ENCODE data around the gene NINJ2. TPM values are rescaled to one million over a fixed set of nuclear protein-coding genes. Genes with fewer than 3 reads are reported as not detected.

The NINJ2 gene
- total RNA-seq, 1 donor from 2014 or later = not detected

GRCh38 chr12:530308-530707 is 132.9 kb downstream of the NINJ2 start:
- H3K4me3 ChIP-seq (ENCODE audit: low read depth, low read length) = no peak overlapping the region
- no peaks in the 10 kb centered on the region for H3K36me3 ChIP-seq (ENCODE audit: control insufficient read depth, insufficient read depth, low read length)
- DNase-seq (ENCODE audit: low read depth) = peak; percentile 50
- no peaks in the 10 kb centered on the region for H3K27me3 ChIP-seq (ENCODE audit: control insufficient read depth, insufficient read depth, low read length)
- TF ChIP-seq CTCF (IDR thresholded peaks at IDR 0.05; ENCODE audit: insufficient read depth, low read length, poor library complexity, severe bottlenecking) = no peak

- no peaks in the 10 kb centered on the region for H3K36me3 ChIP-seq (ENCODE audit: control insufficient read depth, insufficient read depth, low read length)
- H3K4me3 ChIP-seq (ENCODE audit: low read depth, low read length) = no peak overlapping the region
- no peaks in the 10 kb centered on the region for H3K27me3 ChIP-seq (ENCODE audit: control insufficient read depth, insufficient read depth, low read length)
- DNase-seq (ENCODE audit: low read depth) = no peak
- TF ChIP-seq CTCF (IDR thresholded peaks at IDR 0.05; ENCODE audit: insufficient read depth, low read length, poor library complexity, severe bottlenecking) = no peak
Observed at GRCh38 chr12:527729-528128, 135.5 kb downstream of the NINJ2 start.

GRCh38 chr12:527241-527640 is 136.0 kb downstream of the NINJ2 start:
- H3K27me3 ChIP-seq (ENCODE audit: control insufficient read depth, insufficient read depth, low read length) = no peaks in the 10 kb centered on the region
- no peak for DNase-seq (ENCODE audit: low read depth)
- TF ChIP-seq CTCF (IDR thresholded peaks at IDR 0.05; ENCODE audit: insufficient read depth, low read length, poor library complexity, severe bottlenecking) = no peak

GRCh38 chr12:526089-526488 is 137.2 kb downstream of the NINJ2 start:
- TF ChIP-seq CTCF (IDR thresholded peaks at IDR 0.05; ENCODE audit: insufficient read depth, low read length, poor library complexity, severe bottlenecking) = no peak
- DNase-seq (ENCODE audit: low read depth) = no peak
- no peak overlapping the region for H3K4me3 ChIP-seq (ENCODE audit: low read depth, low read length)
- H3K36me3 ChIP-seq (ENCODE audit: control insufficient read depth, insufficient read depth, low read length) = no peaks in the 10 kb centered on the region
- no peaks in the 10 kb centered on the region for H3K27me3 ChIP-seq (ENCODE audit: control insufficient read depth, insufficient read depth, low read length)

More at GRCh38 chr12:527241-527640, 136.0 kb downstream of the NINJ2 start:
- Histone ChIP-seq H3K4me3 (ENCODE audit: low read depth, low read length) (no peak overlapping the region), H3K36me3 (ENCODE audit: control insufficient read depth, insufficient read depth, low read length) (no peaks in the 10 kb centered on the region)

- no peak for DNase-seq (ENCODE audit: low read depth)
- Histone ChIP-seq H3K27me3 (ENCODE audit: control insufficient read depth, insufficient read depth, low read length) (no peaks in the 10 kb centered on the region), H3K4me3 (ENCODE audit: low read depth, low read length) (no peak overlapping the region), H3K36me3 (ENCODE audit: control insufficient read depth, insufficient read depth, low read length) (no peaks in the 10 kb centered on the region)
- TF ChIP-seq CTCF (IDR thresholded peaks at IDR 0.05; ENCODE audit: insufficient read depth, low read length, poor library complexity, severe bottlenecking) = no peak
Observed at GRCh38 chr12:524167-524951, 138.9 kb downstream of the NINJ2 start.

Measured in kidney epithelial cell (primary cell).